ENCODE results near the gene CADPS2. TPM values are rescaled to one million over a fixed set of nuclear protein-coding genes. Genes with fewer than 3 reads are reported as not detected.

CADPS2 gene
- total RNA-seq, 2 donors from 2014 or later, result not detected

DNA sequence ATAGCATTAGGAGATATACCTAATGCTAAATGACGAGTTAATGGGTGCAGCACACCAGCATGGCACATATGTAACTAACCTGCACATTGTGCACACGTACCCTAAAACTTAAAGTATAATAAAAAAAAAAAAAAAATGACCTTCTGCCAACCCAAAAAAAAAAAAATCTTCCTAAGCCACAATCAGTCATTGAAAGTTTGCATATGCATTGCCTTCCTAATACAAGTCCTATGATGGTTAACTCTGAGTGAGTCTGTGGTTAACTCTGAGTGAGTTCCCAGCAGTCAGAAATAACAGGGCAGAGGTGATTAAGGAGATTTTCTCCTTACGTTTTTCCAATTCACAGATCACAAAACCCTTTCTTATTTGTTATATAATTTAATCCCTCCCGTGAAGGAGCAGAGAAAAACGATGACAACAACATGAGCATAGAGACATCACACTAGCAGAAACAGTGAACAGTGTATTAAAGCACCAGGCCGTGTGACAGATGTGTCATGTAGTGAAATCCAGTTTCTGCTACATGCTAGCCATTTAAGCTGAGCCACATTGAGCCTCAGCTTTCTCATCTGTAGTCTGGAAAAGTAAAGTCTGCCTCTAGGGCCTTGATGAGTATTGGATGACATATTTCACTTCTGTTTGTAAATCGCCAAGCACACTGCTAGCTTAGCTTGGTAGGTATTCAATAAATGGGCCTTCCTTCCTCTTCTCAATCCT is 176.2 kb downstream of the CADPS2 start:
- no peaks in the 10 kb centered on the region for H3K9me3 ChIP-seq (ENCODE audit: control insufficient read depth, low read length, poor library complexity, severe bottlenecking)
- Mint-ChIP-seq H3K27ac (no peak overlapping the region), H3K36me3 (ENCODE audit: low read depth) (no peaks in the 10 kb centered on the region), H3K4me3 (no peak overlapping the region), H3K4me1 (no peaks in the 10 kb centered on the region), H3K27me3 (no peaks in the 10 kb centered on the region)
- ATAC-seq, result no peak
- no peak for DNase-seq

DNA sequence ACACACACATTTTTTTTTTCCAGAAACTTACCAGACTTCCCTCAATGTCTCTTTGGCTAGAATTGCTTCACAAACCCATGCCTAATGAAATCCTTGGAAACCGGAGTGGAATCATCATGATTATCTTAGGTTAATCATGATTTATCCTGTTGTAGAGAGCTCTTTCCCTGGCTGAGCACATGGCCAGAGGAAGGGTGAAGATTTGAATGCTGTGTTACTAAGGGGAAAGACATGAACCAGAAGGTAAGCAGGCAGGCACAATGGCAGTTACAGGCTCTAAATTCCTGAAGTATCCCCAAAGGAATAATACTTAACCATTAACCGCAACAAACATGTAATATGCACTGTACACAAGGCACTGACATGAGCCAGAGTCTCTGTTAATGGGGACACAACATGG is 179.4 kb downstream of the CADPS2 start:
- H3K9me3 ChIP-seq (ENCODE audit: control insufficient read depth, low read length, poor library complexity, severe bottlenecking), result no peaks in the 10 kb centered on the region
- no peak overlapping the region for H3K27ac Mint-ChIP-seq
- H3K4me3 Mint-ChIP-seq, result no peak overlapping the region
- DNase-seq (no peak), ATAC-seq (no peak)
- no peaks in the 10 kb centered on the region for H3K27me3 Mint-ChIP-seq
- no peaks in the 10 kb centered on the region for H3K36me3 Mint-ChIP-seq (ENCODE audit: low read depth)
- no peaks in the 10 kb centered on the region for H3K4me1 Mint-ChIP-seq

DNA sequence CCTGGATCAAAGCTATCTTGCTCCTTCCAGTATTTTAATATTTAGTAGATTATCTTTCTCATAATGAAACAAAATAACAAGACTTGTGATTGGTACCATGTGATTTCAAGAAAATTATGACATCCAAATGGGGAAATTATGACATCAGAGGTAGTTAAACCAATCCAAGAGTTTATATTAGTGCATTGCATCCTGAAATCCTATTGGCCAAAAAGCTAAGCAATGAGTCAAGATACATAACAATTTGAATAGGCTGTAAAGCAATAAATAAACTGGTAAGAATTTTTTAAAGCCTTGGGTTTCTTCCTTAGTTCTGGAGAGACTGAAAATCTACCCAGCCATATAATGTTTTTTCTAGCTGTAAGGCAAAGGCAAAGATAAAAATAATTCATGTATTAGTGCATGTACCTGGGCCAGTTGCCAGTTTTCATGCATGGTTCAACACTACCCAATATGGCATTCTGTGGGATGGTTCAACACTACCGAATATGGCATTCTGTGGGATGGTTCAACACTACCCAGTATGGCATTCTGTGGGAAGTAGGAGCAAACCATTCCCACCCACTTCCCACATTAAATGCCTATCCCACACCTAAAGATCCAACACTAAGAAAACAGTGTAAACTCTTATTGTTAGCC is 183.3 kb downstream of the CADPS2 start, which contains the start of gene RNF148:
TSS of gene RNF148 (minus strand) at position 51 of the 639 bp plus-strand sequence. CDS start 172 bp downstream, outside the sequence.
- no peak within 1 kb of the TSS for H3K4me3 Mint-ChIP-seq
- no peak for ATAC-seq
- H3K27ac Mint-ChIP-seq, result no peak within 1 kb of the TSS

DNA sequence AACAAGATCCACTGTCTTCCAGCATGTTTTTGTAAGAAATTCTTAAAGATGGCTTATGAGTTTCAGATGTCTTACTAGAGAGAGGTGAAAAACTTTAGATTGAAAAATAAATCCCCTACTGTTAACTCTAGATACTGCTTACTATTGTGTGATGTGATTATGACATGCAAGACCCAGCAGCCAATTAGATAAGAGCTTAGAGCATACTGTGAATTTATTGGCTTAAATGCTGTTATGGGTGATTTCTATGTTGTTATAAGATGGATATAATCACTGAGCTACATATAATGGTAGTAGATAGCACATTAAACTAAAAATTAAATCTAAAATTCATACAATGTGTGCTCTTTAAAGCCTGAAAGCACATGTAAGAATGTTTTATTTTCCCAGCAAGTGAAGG is 187.2 kb downstream of the CADPS2 start, which contains the start of gene RNF133:
TSS of gene RNF133 (minus strand) at position 101 of the 400 bp plus-strand sequence. CDS start 199 bp downstream, outside the sequence.
- ATAC-seq (no peak), DNase-seq (no peak)
- no peaks in the 10 kb centered on the region for H3K9me3 ChIP-seq (ENCODE audit: control insufficient read depth, low read length, poor library complexity, severe bottlenecking)
- no peaks in the 10 kb centered on the region for H3K27me3 Mint-ChIP-seq
- H3K4me3 Mint-ChIP-seq, result no peak within 1 kb of the TSS
- H3K27ac Mint-ChIP-seq, result no peak within 1 kb of the TSS
- no peaks in the 10 kb centered on the region for H3K36me3 Mint-ChIP-seq (ENCODE audit: low read depth)
- no peaks in the 10 kb centered on the region for H3K4me1 Mint-ChIP-seq

More for the DNA sequence above, 183.3 kb downstream of the CADPS2 start, which contains the start of gene RNF148:
- Mint-ChIP-seq H3K4me1 (no peaks in the 10 kb centered on the region), H3K36me3 (ENCODE audit: low read depth) (no peaks in the 10 kb centered on the region), H3K27me3 (no peaks in the 10 kb centered on the region)
- DNase-seq, result no peak
- no peaks in the 10 kb centered on the region for H3K9me3 ChIP-seq (ENCODE audit: control insufficient read depth, low read length, poor library complexity, severe bottlenecking)

DNA sequence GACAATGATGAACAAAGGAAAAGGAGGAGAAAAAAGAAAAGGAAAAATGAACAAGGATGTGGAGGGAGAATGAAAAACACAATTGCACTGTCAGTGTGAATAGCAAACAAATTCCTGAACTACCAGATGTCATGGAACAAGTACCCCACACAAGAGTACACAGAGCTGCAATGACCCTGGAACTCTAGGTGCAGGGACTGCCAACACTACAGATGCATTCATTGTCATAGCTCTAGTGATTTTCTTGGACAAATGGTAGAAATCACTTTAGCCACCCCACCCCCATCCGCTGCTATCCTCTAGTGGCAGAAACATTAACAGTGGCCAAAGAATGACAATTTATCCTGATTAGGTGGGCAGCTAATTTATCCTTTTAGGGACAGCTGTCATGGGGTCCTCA is 190.4 kb downstream of the CADPS2 start:
- Mint-ChIP-seq H3K4me1 (no peaks in the 10 kb centered on the region), H3K36me3 (ENCODE audit: low read depth) (no peaks in the 10 kb centered on the region), H3K27me3 (no peaks in the 10 kb centered on the region), H3K4me3 (no peak overlapping the region), H3K27ac (no peak overlapping the region)
- H3K9me3 ChIP-seq (ENCODE audit: control insufficient read depth, low read length, poor library complexity, severe bottlenecking), result no peaks in the 10 kb centered on the region
- ATAC-seq (no peak), DNase-seq (no peak)

DNA sequence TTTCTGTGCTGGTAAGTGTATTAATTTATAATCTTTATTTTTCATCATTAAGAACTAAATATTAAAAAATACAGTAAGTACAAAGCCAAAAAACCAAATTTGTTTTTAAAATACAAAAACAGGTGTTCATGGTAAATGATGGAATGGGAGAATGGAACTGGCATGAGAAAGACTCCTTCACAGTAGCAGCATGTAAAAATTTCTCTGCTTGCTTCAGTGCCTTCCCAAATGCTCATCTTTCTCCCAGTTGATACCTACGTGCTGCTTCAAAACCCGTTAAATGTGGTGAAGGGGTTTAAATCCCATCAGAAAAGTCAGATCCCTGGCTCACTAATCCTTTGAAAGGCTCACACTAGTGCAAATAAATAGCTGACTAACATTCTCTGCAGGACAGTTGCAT is 191.6 kb downstream of the CADPS2 start:
- H3K27ac Mint-ChIP-seq, result no peak overlapping the region
- DNase-seq (no peak), ATAC-seq (no peak)
- H3K36me3 Mint-ChIP-seq (ENCODE audit: low read depth), result no peaks in the 10 kb centered on the region
- H3K4me3 Mint-ChIP-seq, result no peak overlapping the region
- no peaks in the 10 kb centered on the region for H3K27me3 Mint-ChIP-seq
- H3K9me3 ChIP-seq (ENCODE audit: control insufficient read depth, low read length, poor library complexity, severe bottlenecking), result no peaks in the 10 kb centered on the region
- no peaks in the 10 kb centered on the region for H3K4me1 Mint-ChIP-seq

DNA sequence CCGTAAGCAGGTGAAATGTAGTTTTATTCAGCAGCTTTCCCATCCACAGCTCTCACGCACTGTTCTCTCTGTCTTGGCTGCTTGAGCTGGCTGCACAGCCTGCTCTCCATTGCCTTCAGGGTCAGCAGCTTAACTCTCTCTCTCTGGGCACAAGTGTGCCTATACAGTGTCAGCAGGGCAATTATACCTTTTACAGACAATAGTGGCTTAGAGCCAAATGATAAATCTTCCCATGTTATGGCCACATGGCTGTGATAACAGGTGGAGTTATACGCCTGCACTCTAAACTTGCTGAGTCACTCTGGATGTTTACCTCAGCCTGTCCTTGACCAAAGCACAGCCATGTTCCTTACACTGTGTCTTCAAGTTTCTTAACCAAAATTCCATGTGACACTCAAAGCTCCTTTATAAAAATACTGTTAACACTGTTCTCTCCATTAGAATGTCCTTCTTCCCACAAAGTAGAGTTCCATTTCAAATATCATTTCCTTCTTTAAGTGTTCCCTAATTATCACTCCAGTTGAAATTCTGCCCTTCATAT is 193.4 kb downstream of the CADPS2 start:
- DNase-seq, result no peak
- Mint-ChIP-seq H3K27me3 (no peaks in the 10 kb centered on the region), H3K27ac (no peak overlapping the region), H3K36me3 (ENCODE audit: low read depth) (no peaks in the 10 kb centered on the region), H3K4me1 (no peaks in the 10 kb centered on the region), H3K4me3 (no peak overlapping the region)
- H3K9me3 ChIP-seq (ENCODE audit: control insufficient read depth, low read length, poor library complexity, severe bottlenecking), result no peaks in the 10 kb centered on the region
- ATAC-seq, result no peak

DNA sequence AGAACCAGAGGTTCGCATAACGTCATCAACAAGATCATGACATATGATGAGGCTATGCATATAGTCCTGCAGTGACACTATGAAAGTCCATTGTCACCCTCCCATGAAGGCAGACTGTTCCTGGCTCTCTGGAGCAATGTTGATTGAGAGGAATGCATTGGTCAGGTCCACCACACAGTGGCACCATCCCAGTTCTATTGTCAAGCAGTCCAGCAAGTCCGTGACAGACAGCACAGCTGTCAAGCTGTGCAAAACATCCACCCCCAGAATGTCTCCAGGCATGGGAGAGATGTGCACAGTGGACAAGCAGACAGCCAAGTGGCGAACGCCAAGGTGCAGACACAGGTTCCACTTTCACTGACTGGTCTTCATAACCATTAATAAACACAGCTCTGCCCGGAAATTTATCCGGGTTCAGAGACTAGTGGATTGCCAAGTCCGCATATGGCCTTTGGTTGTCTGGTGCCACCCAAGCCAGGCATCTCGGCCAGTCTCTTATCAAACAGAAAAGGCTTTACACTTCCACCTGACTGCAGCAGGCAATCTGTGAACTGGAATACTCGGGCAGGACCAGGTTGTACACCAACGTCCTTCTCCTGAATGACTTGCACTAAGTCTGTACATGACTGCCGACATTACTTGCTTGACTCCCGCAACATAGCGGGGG is 194.6 kb downstream of the CADPS2 start:
- DNase-seq (no peak), ATAC-seq (no peak)
- H3K4me3 Mint-ChIP-seq, result no peak overlapping the region
- H3K4me1 Mint-ChIP-seq, result no peaks in the 10 kb centered on the region
- no peaks in the 10 kb centered on the region for H3K27me3 Mint-ChIP-seq
- H3K9me3 ChIP-seq (ENCODE audit: control insufficient read depth, low read length, poor library complexity, severe bottlenecking), result no peaks in the 10 kb centered on the region
- no peak overlapping the region for H3K27ac Mint-ChIP-seq
- no peaks in the 10 kb centered on the region for H3K36me3 Mint-ChIP-seq (ENCODE audit: low read depth)

DNA sequence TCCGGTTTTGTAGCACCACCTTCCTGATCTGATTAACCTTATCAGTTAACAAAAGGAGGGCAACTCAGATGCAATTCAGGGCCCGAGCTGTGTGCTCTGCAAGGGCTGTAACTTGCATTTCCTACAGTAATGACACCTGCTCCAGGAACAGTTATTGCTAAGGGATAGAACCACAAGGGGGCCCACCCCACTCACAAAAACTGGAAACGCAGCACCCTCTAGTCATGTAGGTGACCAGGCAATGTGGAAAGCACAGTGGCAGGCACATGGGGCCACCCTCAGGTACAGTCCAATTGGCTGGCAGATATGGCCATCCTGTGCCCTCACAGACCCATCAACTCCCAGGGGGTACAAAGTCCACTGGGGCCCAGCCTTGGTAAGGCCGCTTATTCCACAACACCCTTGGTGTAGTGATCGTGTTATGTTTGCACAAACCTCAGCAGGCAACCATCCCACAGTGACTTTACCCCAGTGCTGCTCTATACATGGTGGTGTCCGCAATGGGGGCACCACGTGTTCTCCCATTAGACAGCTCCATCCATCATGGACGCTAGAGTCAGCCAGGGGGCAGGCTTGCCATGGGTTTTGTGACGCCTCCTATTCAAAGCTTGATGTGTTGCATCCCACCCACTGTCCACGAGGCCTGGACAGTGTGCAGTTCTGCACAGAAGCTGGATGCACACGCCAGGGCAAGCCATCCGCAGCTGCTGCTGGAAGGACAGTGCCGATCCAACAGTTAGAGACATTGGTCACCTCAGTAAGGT is 196.7 kb downstream of the CADPS2 start:
- ATAC-seq, result no peak
- no peaks in the 10 kb centered on the region for H3K9me3 ChIP-seq (ENCODE audit: control insufficient read depth, low read length, poor library complexity, severe bottlenecking)
- Mint-ChIP-seq H3K27me3 (no peaks in the 10 kb centered on the region), H3K4me3 (no peak overlapping the region), H3K27ac (no peak overlapping the region), H3K36me3 (ENCODE audit: low read depth) (no peaks in the 10 kb centered on the region), H3K4me1 (no peaks in the 10 kb centered on the region)
- DNase-seq, result no peak

DNA sequence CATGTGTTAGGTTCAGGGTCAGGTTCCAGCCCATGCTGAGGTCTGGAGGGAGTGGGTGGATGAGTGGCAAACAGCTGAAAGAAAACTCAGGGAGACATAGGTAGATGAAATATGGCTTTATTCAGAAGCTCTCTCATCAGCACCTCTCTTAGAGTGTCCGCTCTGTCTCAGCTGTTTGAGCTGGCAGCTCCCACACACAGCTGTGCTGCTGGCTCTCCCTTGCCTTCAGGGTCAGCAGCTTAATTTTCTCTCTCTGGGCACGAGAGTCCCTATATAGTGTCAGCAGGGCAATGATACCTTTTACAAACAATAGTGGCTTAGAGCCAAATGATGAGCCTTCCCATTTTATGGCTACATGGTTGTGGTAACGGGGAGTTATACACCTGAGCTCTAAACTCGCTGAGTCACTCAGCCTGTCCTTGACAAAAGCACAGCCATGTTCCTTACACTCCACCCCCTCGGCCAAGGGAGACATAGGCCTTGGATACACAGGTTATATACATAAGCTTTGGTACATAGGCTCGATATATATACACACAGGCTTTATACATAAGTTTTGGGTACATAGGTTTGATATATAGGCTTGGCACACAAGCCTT is 197.8 kb downstream of the CADPS2 start:
- H3K4me3 Mint-ChIP-seq, result no peak overlapping the region
- no peaks in the 10 kb centered on the region for H3K36me3 Mint-ChIP-seq (ENCODE audit: low read depth)
- no peaks in the 10 kb centered on the region for H3K9me3 ChIP-seq (ENCODE audit: control insufficient read depth, low read length, poor library complexity, severe bottlenecking)
- no peak overlapping the region for H3K27ac Mint-ChIP-seq
- DNase-seq (no peak), ATAC-seq (no peak)
- no peaks in the 10 kb centered on the region for H3K4me1 Mint-ChIP-seq
- H3K27me3 Mint-ChIP-seq, result no peaks in the 10 kb centered on the region

DNA sequence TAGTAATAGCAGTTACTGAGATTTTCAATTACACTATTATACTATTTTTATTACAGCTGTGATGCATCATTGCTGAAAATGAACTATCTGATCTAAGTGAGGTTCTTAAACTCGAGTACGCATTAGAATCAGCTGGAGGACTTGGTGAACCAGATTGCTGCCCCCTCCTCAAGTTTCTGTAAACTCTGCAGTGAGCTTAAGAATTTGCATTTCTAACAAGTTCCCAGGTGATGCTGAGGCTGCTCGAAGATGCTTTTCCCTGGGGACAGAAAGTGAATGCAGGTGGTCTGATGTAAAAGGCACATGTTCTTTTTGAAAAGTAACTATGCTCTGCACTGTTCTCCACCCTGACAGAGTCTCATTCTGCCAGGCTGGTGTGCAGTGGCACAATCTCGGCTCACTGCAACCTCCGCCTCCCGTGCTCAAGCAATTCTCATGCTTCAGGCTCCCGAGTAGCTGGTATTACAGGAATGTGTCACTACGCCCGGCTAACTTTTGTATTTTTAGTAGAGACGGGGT is 199.8 kb downstream of the CADPS2 start:
- no peaks in the 10 kb centered on the region for H3K9me3 ChIP-seq (ENCODE audit: control insufficient read depth, low read length, poor library complexity, severe bottlenecking)
- DNase-seq, result no peak
- Mint-ChIP-seq H3K36me3 (ENCODE audit: low read depth) (no peaks in the 10 kb centered on the region), H3K27ac (no peak overlapping the region), H3K27me3 (no peaks in the 10 kb centered on the region), H3K4me1 (no peaks in the 10 kb centered on the region), H3K4me3 (no peak overlapping the region)
- ATAC-seq, result no peak

DNA sequence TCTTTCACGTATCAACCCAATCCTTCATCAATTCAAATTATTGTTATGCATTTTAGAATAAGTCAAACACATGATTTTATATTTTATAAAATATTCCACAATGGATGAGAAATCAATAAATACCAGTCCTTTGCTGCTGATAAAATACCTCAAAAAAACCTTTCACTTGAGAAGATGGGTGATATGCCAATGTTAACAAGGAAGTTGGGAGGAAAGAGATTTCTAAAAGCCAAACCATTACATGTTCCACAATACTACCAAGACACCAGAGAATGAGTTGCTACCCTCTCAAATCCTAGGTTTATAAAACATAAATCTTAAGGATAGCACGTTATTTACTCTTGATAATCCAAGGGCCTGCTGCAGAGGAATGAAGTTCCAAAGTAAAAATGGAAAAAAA is 201.8 kb downstream of the CADPS2 start:
- H3K4me1 Mint-ChIP-seq, result no peaks in the 10 kb centered on the region
- no peak overlapping the region for H3K27ac Mint-ChIP-seq
- no peak for ATAC-seq
- no peak for DNase-seq
- no peaks in the 10 kb centered on the region for H3K36me3 Mint-ChIP-seq (ENCODE audit: low read depth)
- H3K4me3 Mint-ChIP-seq, result no peak overlapping the region
- no peaks in the 10 kb centered on the region for H3K27me3 Mint-ChIP-seq
- no peaks in the 10 kb centered on the region for H3K9me3 ChIP-seq (ENCODE audit: control insufficient read depth, low read length, poor library complexity, severe bottlenecking)
